ENCODE measurements around the gene FZR1.
"Not testable (repeated sequence)": the region's sequence is repeated elsewhere in the genome, so short reads cannot be mapped to it uniquely, and the experiment has no call there.

FZR1 gene

GRCh38 chr19:3522421-3523360 lies 16.6 kb downstream of the FZR1 start:
- Histone ChIP-seq H3K27ac (ENCODE audit: low read length) (no peak overlapping the region), H3K36me3 (ENCODE audit: control insufficient read depth, low read depth, low read length) (peaks cover 16% of the 10 kb centered on the region), H3K4me3 (ENCODE audit: low read length) (no peak overlapping the region), H3K4me1 (ENCODE audit: control insufficient read depth, low read depth, low read length) (peaks cover 7% of the 10 kb centered on the region), H3K9me3 (ENCODE audit: control insufficient read depth, low read depth, low read length) (no peaks in the 10 kb centered on the region), H3K27me3 (ENCODE audit: control insufficient read depth, insufficient read depth, low read length) (no peaks in the 10 kb centered on the region), H3K9ac (ENCODE audit: low read length) (no peak overlapping the region)

GRCh38 chr19:3523361-3524077 lies 17.4 kb downstream of the FZR1 start:
- Histone ChIP-seq H3K9ac (ENCODE audit: low read length) (no peak overlapping the region), H3K27ac (ENCODE audit: low read length) (no peak overlapping the region), H3K36me3 (ENCODE audit: control insufficient read depth, low read depth, low read length) (peaks cover 16% of the 10 kb centered on the region), H3K27me3 (ENCODE audit: control insufficient read depth, insufficient read depth, low read length) (no peaks in the 10 kb centered on the region), H3K4me3 (ENCODE audit: low read length) (no peak overlapping the region), H3K4me1 (ENCODE audit: control insufficient read depth, low read depth, low read length) (peaks cover 5% of the 10 kb centered on the region), H3K9me3 (ENCODE audit: control insufficient read depth, low read depth, low read length) (no peaks in the 10 kb centered on the region)

GRCh38 chr19:3524078-3524842 lies 18.1 kb downstream of the FZR1 start:
- Histone ChIP-seq H3K4me1 (ENCODE audit: control insufficient read depth, low read depth, low read length) (no peaks in the 10 kb centered on the region), H3K27ac (ENCODE audit: low read length) (no peak overlapping the region), H3K27me3 (ENCODE audit: control insufficient read depth, insufficient read depth, low read length) (no peaks in the 10 kb centered on the region), H3K9ac (ENCODE audit: low read length) (no peak overlapping the region), H3K9me3 (ENCODE audit: control insufficient read depth, low read depth, low read length) (no peaks in the 10 kb centered on the region), H3K36me3 (ENCODE audit: control insufficient read depth, low read depth, low read length) (peaks cover 16% of the 10 kb centered on the region), H3K4me3 (ENCODE audit: low read length) (no peak overlapping the region)

GRCh38 chr19:3524904-3525451 lies 18.9 kb downstream of the FZR1 start:
- Histone ChIP-seq H3K27me3 (ENCODE audit: control insufficient read depth, insufficient read depth, low read length) (no peaks in the 10 kb centered on the region), H3K9ac (ENCODE audit: low read length) (no peak overlapping the region), H3K4me1 (ENCODE audit: control insufficient read depth, low read depth, low read length) (no peaks in the 10 kb centered on the region), H3K36me3 (ENCODE audit: control insufficient read depth, low read depth, low read length) (peaks cover 16% of the 10 kb centered on the region), H3K27ac (ENCODE audit: low read length) (no peak overlapping the region), H3K4me3 (ENCODE audit: low read length) (no peak overlapping the region), H3K9me3 (ENCODE audit: control insufficient read depth, low read depth, low read length) (no peaks in the 10 kb centered on the region)

- no peaks in the 10 kb centered on the region for H3K9me3 ChIP-seq (ENCODE audit: control insufficient read depth, low read depth, low read length)
- peaks cover 24% of the 10 kb centered on the region for H3K36me3 ChIP-seq (ENCODE audit: control insufficient read depth, low read depth, low read length)
- H3K27ac ChIP-seq (ENCODE audit: low read length) = no peak overlapping the region
- H3K4me3 ChIP-seq (ENCODE audit: low read length) = no peak overlapping the region
- no peak overlapping the region for H3K9ac ChIP-seq (ENCODE audit: low read length)
- no peaks in the 10 kb centered on the region for H3K4me1 ChIP-seq (ENCODE audit: control insufficient read depth, low read depth, low read length)
- no peaks in the 10 kb centered on the region for H3K27me3 ChIP-seq (ENCODE audit: control insufficient read depth, insufficient read depth, low read length)
Measured at GRCh38 chr19:3526507-3527237, 20.6 kb downstream of the FZR1 start.

- Histone ChIP-seq H3K27ac (ENCODE audit: low read length) (no peak overlapping the region), H3K27me3 (ENCODE audit: control insufficient read depth, insufficient read depth, low read length) (no peaks in the 10 kb centered on the region), H3K36me3 (ENCODE audit: control insufficient read depth, low read depth, low read length) (peaks cover 27% of the 10 kb centered on the region), H3K9me3 (ENCODE audit: control insufficient read depth, low read depth, low read length) (no peaks in the 10 kb centered on the region), H3K4me1 (ENCODE audit: control insufficient read depth, low read depth, low read length) (no peaks in the 10 kb centered on the region), H3K9ac (ENCODE audit: low read length) (no peak overlapping the region), H3K4me3 (ENCODE audit: low read length) (no peak overlapping the region)
Measured at GRCh38 chr19:3527238-3527910, 21.3 kb downstream of the FZR1 start.

- Histone ChIP-seq H3K4me3 (ENCODE audit: low read length) (no peak overlapping the region), H3K27ac (ENCODE audit: low read length) (no peak overlapping the region), H3K27me3 (ENCODE audit: control insufficient read depth, insufficient read depth, low read length) (no peaks in the 10 kb centered on the region), H3K4me1 (ENCODE audit: control insufficient read depth, low read depth, low read length) (no peaks in the 10 kb centered on the region), H3K9me3 (ENCODE audit: control insufficient read depth, low read depth, low read length) (no peaks in the 10 kb centered on the region), H3K9ac (ENCODE audit: low read length) (no peak overlapping the region), H3K36me3 (ENCODE audit: control insufficient read depth, low read depth, low read length) (peaks cover 33% of the 10 kb centered on the region)
Measured at GRCh38 chr19:3528080-3528479, 22.0 kb downstream of the FZR1 start.

GRCh38 chr19:3528539-3529211 lies 22.6 kb downstream of the FZR1 start:
- Histone ChIP-seq H3K27me3 (ENCODE audit: control insufficient read depth, insufficient read depth, low read length) (no peaks in the 10 kb centered on the region), H3K4me1 (ENCODE audit: control insufficient read depth, low read depth, low read length) (no peaks in the 10 kb centered on the region), H3K4me3 (ENCODE audit: low read length) (no peak overlapping the region), H3K27ac (ENCODE audit: low read length) (no peak overlapping the region), H3K9me3 (ENCODE audit: control insufficient read depth, low read depth, low read length) (no peaks in the 10 kb centered on the region), H3K9ac (ENCODE audit: low read length) (no peak overlapping the region), H3K36me3 (ENCODE audit: control insufficient read depth, low read depth, low read length) (peaks cover 37% of the 10 kb centered on the region)

GRCh38 chr19:3529299-3529698 lies 23.2 kb downstream of the FZR1 start:
- H3K9me3 ChIP-seq (ENCODE audit: control insufficient read depth, low read depth, low read length); H3K9ac ChIP-seq (ENCODE audit: low read length): not testable (repeated sequence)
- H3K36me3 ChIP-seq (ENCODE audit: control insufficient read depth, low read depth, low read length) = peaks cover 40% of the 10 kb centered on the region

GRCh38 chr19:3530389-3530788 lies 24.3 kb downstream of the FZR1 start:
- peaks cover 46% of the 10 kb centered on the region for H3K36me3 ChIP-seq (ENCODE audit: control insufficient read depth, low read depth, low read length)
- H3K9me3 ChIP-seq (ENCODE audit: control insufficient read depth, low read depth, low read length) = no peaks in the 10 kb centered on the region
- H3K4me1 ChIP-seq (ENCODE audit: control insufficient read depth, low read depth, low read length) = no peaks in the 10 kb centered on the region
- H3K27me3 ChIP-seq (ENCODE audit: control insufficient read depth, insufficient read depth, low read length) = no peaks in the 10 kb centered on the region
- H3K9ac ChIP-seq (ENCODE audit: low read length) = no peak overlapping the region
- no peak overlapping the region for H3K4me3 ChIP-seq (ENCODE audit: low read length)
- H3K27ac ChIP-seq (ENCODE audit: low read length) = no peak overlapping the region

More at GRCh38 chr19:3529299-3529698, 23.2 kb downstream of the FZR1 start:
- H3K27ac ChIP-seq (ENCODE audit: low read length); H3K27me3 ChIP-seq (ENCODE audit: control insufficient read depth, insufficient read depth, low read length); H3K4me3 ChIP-seq (ENCODE audit: low read length); H3K4me1 ChIP-seq (ENCODE audit: control insufficient read depth, low read depth, low read length): not testable (repeated sequence)
